SK-N-MC (cell line): ENCODE measurements around the gene IQUB.

Experiments used
- EZH2 ChIP-seq: fragments of 200-600 bp; sonication (generic); IDR thresholded peaks from one replicate; pipeline ENCODE4 v1.6.1; 2017; ENCODE audit warnings: antibody characterized with exemption
- FOXP2 ChIP-seq: optimal IDR thresholded peaks from 2 replicates; pipeline ENCODE3; 2011; ENCODE audit warnings: mild to moderate bottlenecking, moderate library complexity; ENCODE audit not compliant: insufficient read depth; ENCODE audit errors: extremely low read length, control extremely low read depth
- POLR2AphosphoS5 ChIP-seq: IDR thresholded peaks from 2 replicates; pipeline ENCODE4 v1.6.1; 2012; ENCODE audit warnings: mild to moderate bottlenecking, low read depth, low read length, borderline replicate concordance

GRCh38 chr7:123534383-123535260, at the start of gene IQUB:
- TF ChIP-seq EZH2 (no peak), POLR2AphosphoS5 (0 out of 2 replicates have a peak, but pooled peaks have one; percentile 4), FOXP2 (no peak)
